Endothelial cell of umbilical vein (primary cell): Measurements from ENCODE around the gene NGFR. TPM values are rescaled to one million over a fixed set of nuclear protein-coding genes. Genes with fewer than 3 reads are reported as not detected.
A peak's percentile ranks its signal among the peaks of the same experiment; 100 is the strongest.

Source experiments
- BruUV-seq: library from RNA; stranded (reverse); fragments of 400-500 nt; replicated peaks from 2 replicates; lab custom pipeline; 2021; lab: Mats Ljungman, UMichigan
- CTCF ChIA-PET: fragments of 300-600, 350-600 bp; sonication (Branson Sonifier 250); formaldehyde crosslinking; loops from one replicate; lab custom pipeline; 2021; ENCODE audit warnings: antibody characterized with exemption, inconsistent platforms; lab: Charles Lee
- POLR2A ChIA-PET: fragments of 300-600, 350-600 bp; sonication (Branson Sonifier 250); formaldehyde crosslinking; loops from one replicate; lab custom pipeline; 2021; ENCODE audit warnings: antibody characterized with exemption, inconsistent platforms; lab: Charles Lee
- DNase-seq: peaks from one replicate; pipeline ENCODE4 v3.0.0-alpha.2; 2011; ENCODE audit warnings: low read depth, low spot score
- FAIRE-seq: peaks from 2 replicates; lab custom pipeline; 2011; peaks lifted over from hg19 to GRCh38; lab: Jason Lieb, UNC
- H2AFZ ChIP-seq: 2 replicates; pipeline ENCODE4 v1.6.0; 2012; ENCODE audit warnings: low read depth, low read length, control low read depth, inconsistent platforms
- H3K27ac ChIP-seq: 2 replicates; pipeline ENCODE4 v1.5.1; 2011; ENCODE audit warnings: low read depth, mild to moderate bottlenecking, control low read depth, low read length, moderate library complexity; ENCODE audit not compliant: insufficient read depth
- H3K27me3 ChIP-seq, 2 experiments: 2 replicates each; pipeline versions ENCODE4 v1.6.0 to v1.6.1; 2011; ENCODE audit warnings: low read length in 2 of 2, mixed read lengths in 1 of 2; ENCODE audit not compliant: control insufficient read depth in 2 of 2, insufficient read depth in 2 of 2
- H3K36me3 ChIP-seq, 2 experiments: 2 replicates in 1 of 2; 3 replicates in 1 of 2; pipeline ENCODE4 v1.5.1; 2011; ENCODE audit warnings: low read length in 2 of 2, mild to moderate bottlenecking in 1 of 2, moderate library complexity in 1 of 2; ENCODE audit not compliant: control insufficient read depth in 2 of 2, insufficient read depth in 2 of 2; ENCODE audit errors: extremely low read depth in 1 of 2
- H3K4me1 ChIP-seq: 3 replicates; pipeline ENCODE4 v1.5.1; 2011; ENCODE audit warnings: mild to moderate bottlenecking, low read length; ENCODE audit not compliant: control insufficient read depth, insufficient read depth; ENCODE audit errors: extremely low read depth
- H3K4me2 ChIP-seq: 2 replicates; pipeline ENCODE4 v1.6.1; 2011; ENCODE audit warnings: low read length, control low read depth, mixed read lengths; ENCODE audit not compliant: insufficient read depth
- H3K4me3 ChIP-seq, 3 experiments: fragments of 200-600 bp in 1 of 3; sonication (generic), shearing (Covaris generic) in 1 of 3; replicated peaks in 1 of 3; 2 replicates each; pipeline ENCODE4 v1.5.1; 2011 to 2016; ENCODE audit warnings: control low read depth in 3 of 3, low read length in 3 of 3, mild to moderate bottlenecking in 2 of 3, inconsistent platforms in 1 of 3, low read depth in 1 of 3, moderate library complexity in 1 of 3; ENCODE audit not compliant: insufficient read depth in 1 of 3
- H3K79me2 ChIP-seq: 2 replicates; pipeline ENCODE4 v1.6.0; 2012; ENCODE audit warnings: low read length, inconsistent platforms; ENCODE audit not compliant: control insufficient read depth, insufficient read depth
- H3K9ac ChIP-seq: replicated peaks from 2 replicates; pipeline ENCODE3; 2011; ENCODE audit warnings: low read length, control low read depth; ENCODE audit not compliant: insufficient read depth; ENCODE audit errors: extremely low read depth
- H3K9me1 ChIP-seq: replicated peaks from 3 replicates; pipeline ENCODE4 v1.6.0; 2011; ENCODE audit warnings: mild to moderate bottlenecking, low read length; ENCODE audit not compliant: control insufficient read depth, insufficient read depth; ENCODE audit errors: extremely low read depth
- H3K9me3 ChIP-seq: replicated peaks from 2 replicates; pipeline ENCODE4 v1.5.1; 2012; ENCODE audit warnings: low read length, inconsistent platforms; ENCODE audit not compliant: control insufficient read depth, insufficient read depth
- H4K20me1 ChIP-seq: replicated peaks from 2 replicates; pipeline ENCODE3; 2011; ENCODE audit warnings: mild to moderate bottlenecking, low read length; ENCODE audit not compliant: control insufficient read depth, insufficient read depth; ENCODE audit errors: extremely low read depth
- EZH2 ChIP-seq: IDR thresholded peaks from 2 replicates; pipeline ENCODE4 v1.6.1; 2012; ENCODE audit warnings: borderline replicate concordance, low read depth, mild to moderate bottlenecking, moderate library complexity, low read length, inconsistent platforms; ENCODE audit not compliant: severe bottlenecking
- FOS ChIP-seq: IDR thresholded peaks from 2 replicates; pipeline ENCODE4 v1.6.1; 2011; ENCODE audit warnings: mild to moderate bottlenecking, low read length, moderate library complexity, borderline replicate concordance; ENCODE audit not compliant: insufficient read depth
- GATA2 ChIP-seq: IDR thresholded peaks from 2 replicates; pipeline ENCODE4 v1.7.0; 2011; ENCODE audit warnings: low read depth, mild to moderate bottlenecking, moderate library complexity, mixed read lengths, low read length; ENCODE audit not compliant: insufficient read length, insufficient read depth
- JUN ChIP-seq: IDR thresholded peaks from 2 replicates; pipeline ENCODE4 v1.6.1; 2011; ENCODE audit warnings: borderline replicate concordance, low read depth; ENCODE audit not compliant: insufficient read length, insufficient read depth
- MYC ChIP-seq: IDR thresholded peaks from one replicate; pipeline ENCODE4 v1.6.1; 2011; ENCODE audit warnings: mild to moderate bottlenecking, low read depth, low read length
- POLR2A ChIP-seq: IDR thresholded peaks from 2 replicates; pipeline ENCODE4 v1.6.1; 2012; ENCODE audit warnings: low read depth, mild to moderate bottlenecking, control low read depth, low read length
- POLR2AphosphoS5 ChIP-seq: IDR thresholded peaks from 2 replicates; pipeline ENCODE4 v1.6.1; 2012; ENCODE audit warnings: low read depth, mild to moderate bottlenecking, control low read depth, low read length, moderate library complexity; ENCODE audit not compliant: insufficient read depth
- dilution Hi-C: fragments of 300-500 bp; cut with MboI; formaldehyde crosslinking; loops from one replicate; pipeline ENCODE4 v1.15.0; 2019; ENCODE audit warnings: low sequenced_read_pairs; ENCODE audit not compliant: extremely low pct_ligation_motif_present
- intact Hi-C: fragments of 100-400 bp; cut with micrococcal nuclease; formaldehyde crosslinking; loops from one replicate; pipeline ENCODE4 v1.10.0; 2022
- polyA plus RNA-seq, 4 experiments: library from polyadenylated mRNA; depleted of rRNA in 3 of 4; stranded (reverse) in 3 of 4; unstranded in 1 of 4; fragments of >200 nt; gene quantifications; 2 replicates each; pipeline versions ENCODE4 v1.2.1 to v1.2.3, GENCODE V29; 2011 to 2012; ENCODE audit warnings: missing spikeins in 1 of 4
- total RNA-seq: library from RNA; stranded (reverse); gene quantifications from 2 replicates; pipeline ENCODE4 v1.2.3, GENCODE V29; 2021
- TF ChIP-seq, protein P1 (sequence below): IDR thresholded peaks from 2 replicates; pipeline ENCODE4 v1.6.1; 2011; ENCODE audit not compliant: insufficient read depth, insufficient read length
- TF ChIP-seq, protein P2 (sequence below), 2 donors: IDR thresholded peaks; 1 replicate in 1 of 2; 2 replicates in 1 of 2; pipeline ENCODE4 v1.5.1; 2011; ENCODE audit warnings: low read length in 2 of 2, mild to moderate bottlenecking in 2 of 2, moderate library complexity in 2 of 2, control low read depth in 1 of 2, inconsistent platforms in 1 of 2, low read depth in 1 of 2; ENCODE audit not compliant: insufficient read depth in 1 of 2; ENCODE audit errors: extremely low read depth in 1 of 2

Gene NGFR
- total and polyA plus RNA-seq, 2 donors (not counting 3 experiments of a cell fraction or from before 2014, with no cell fraction given), result not detected

DNA sequence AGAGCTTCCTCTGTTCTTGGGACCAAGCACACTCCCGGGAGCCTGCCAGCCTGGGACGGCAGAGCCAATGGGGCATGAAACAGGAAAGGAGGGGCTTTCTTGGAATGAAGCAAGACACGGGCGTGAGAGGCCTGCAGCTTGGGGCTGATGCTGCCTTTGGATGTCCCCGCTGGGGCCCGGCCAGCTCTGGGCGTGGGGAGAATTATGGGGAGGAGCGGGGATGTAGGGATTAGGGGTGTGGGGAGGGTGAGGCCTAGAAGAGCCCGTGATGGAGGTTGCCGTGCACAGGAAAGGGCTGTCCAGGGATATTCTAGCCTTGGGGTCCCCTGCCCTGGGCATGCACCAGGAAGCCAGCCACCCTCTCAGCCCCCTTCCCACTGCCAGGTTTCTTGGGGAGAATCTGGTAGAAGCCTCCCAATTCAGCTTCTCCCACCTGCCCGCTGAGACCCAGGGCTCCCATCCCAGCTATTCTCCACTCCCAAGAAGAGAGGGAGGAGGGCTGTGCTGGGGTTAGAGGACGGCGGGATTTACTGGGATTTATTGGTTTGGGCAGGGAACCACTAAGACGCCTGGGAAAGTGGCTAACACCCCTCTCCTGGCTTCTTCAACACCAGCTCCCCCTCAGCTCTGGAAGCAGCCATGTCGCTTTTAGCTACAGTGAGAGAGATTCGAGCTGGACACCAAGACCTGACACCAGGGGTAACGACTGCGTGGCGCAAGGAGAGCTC is 60.6 kb downstream of the NGFR start:
- H3K36me3 ChIP-seq, result no peaks in the 10 kb centered on the region
- no peak overlapping the region for H3K9ac ChIP-seq
- POLR2A ChIA-PET, result no interaction called here
- H3K9me3 ChIP-seq, result no peaks in the 10 kb centered on the region
- H2AFZ ChIP-seq, result peak overlapping the region; percentile 98
- no peaks in the 10 kb centered on the region for H3K9me1 ChIP-seq
- no peak for FAIRE-seq
- TF ChIP-seq MYC, result no peak
- TF ChIP-seq EZH2, result no peak
- TF ChIP-seq, protein P1, sequence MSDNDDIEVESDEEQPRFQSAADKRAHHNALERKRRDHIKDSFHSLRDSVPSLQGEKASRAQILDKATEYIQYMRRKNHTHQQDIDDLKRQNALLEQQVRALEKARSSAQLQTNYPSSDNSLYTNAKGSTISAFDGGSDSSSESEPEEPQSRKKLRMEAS, result no peak
- no peak for TF ChIP-seq POLR2A
- TF ChIP-seq FOS, result no peak
- no peak for TF ChIP-seq POLR2AphosphoS5
- TF ChIP-seq JUN, result no peak
- no peak for TF ChIP-seq GATA2
- TF ChIP-seq, protein P2, sequence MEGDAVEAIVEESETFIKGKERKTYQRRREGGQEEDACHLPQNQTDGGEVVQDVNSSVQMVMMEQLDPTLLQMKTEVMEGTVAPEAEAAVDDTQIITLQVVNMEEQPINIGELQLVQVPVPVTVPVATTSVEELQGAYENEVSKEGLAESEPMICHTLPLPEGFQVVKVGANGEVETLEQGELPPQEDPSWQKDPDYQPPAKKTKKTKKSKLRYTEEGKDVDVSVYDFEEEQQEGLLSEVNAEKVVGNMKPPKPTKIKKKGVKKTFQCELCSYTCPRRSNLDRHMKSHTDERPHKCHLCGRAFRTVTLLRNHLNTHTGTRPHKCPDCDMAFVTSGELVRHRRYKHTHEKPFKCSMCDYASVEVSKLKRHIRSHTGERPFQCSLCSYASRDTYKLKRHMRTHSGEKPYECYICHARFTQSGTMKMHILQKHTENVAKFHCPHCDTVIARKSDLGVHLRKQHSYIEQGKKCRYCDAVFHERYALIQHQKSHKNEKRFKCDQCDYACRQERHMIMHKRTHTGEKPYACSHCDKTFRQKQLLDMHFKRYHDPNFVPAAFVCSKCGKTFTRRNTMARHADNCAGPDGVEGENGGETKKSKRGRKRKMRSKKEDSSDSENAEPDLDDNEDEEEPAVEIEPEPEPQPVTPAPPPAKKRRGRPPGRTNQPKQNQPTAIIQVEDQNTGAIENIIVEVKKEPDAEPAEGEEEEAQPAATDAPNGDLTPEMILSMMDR (IDR thresholded peaks at IDR 0.05; ENCODE audit: extremely low read depth in 1 of 2, insufficient read depth in 1 of 2, low read depth in 1 of 2, low read length in 2 of 2), result no peak
- CTCF ChIA-PET, result interaction anchor here (0.6 to 4.2 kb wide), 38 partner anchors 10 to 469 kb away, joined by 3 to 188 read pairs (median 5); partner anchors contain the start of genes FAM117A, NGFR, PHB1 and SLC35B1
- no peaks in the 10 kb centered on the region for H4K20me1 ChIP-seq
- no peak overlapping the region for H3K27ac ChIP-seq
- peaks cover 2% of the 10 kb centered on the region for H3K4me1 ChIP-seq
- dilution Hi-C loops, result no loop called here
- H3K79me2 ChIP-seq, result no peaks in the 10 kb centered on the region
- DNase-seq, result no peak
- H3K4me2 ChIP-seq, result peak overlapping the region; percentile 25
- no TSS peak for BruUV-seq
- H3K27me3 ChIP-seq, result no peaks in the 10 kb centered on the region
- intact Hi-C loops, result loop anchor here (1.0 kb wide), 4 partner anchors 59 to 240 kb away; no protein-coding TSS in a partner anchor
- H3K4me3 ChIP-seq, result no peak overlapping the region
